Spleen (tissue), 11 donors: Measurements from ENCODE around the gene ADRA2B. TPM values are rescaled to one million over a fixed set of nuclear protein-coding genes. Genes with fewer than 3 reads are reported as not detected.
A peak's percentile ranks its signal among the peaks of the same experiment; 100 is the strongest.

ENCODE experiments used
- DNase-seq: peaks from one replicate; pipeline ENCODE4 v3.0.0-alpha.2; 2020
- H3K27ac ChIP-seq, 8 donors: fragments of 200-600 bp; sonication (generic) in 7 of 8; 1 replicate in 4 of 8; 2 replicates in 4 of 8; pipeline versions ENCODE4 v1.5.0 to v1.8.0; 2016 to 2021; ENCODE audit warnings: inconsistent platforms in 4 of 8, mild to moderate bottlenecking in 4 of 8, moderate library complexity in 1 of 8
- H3K27me3 ChIP-seq, 7 donors: fragments of 200-600 bp; sonication (generic) in 6 of 7; replicated peaks in 1 of 7; 1 replicate in 4 of 7; 2 replicates in 3 of 7; pipeline versions ENCODE4 v1.5.0 to v1.8.0; 2016 to 2021; ENCODE audit warnings: inconsistent platforms in 3 of 7, mild to moderate bottlenecking in 1 of 7
- H3K36me3 ChIP-seq, 6 donors: fragments of 200-600 bp; sonication (generic) in 5 of 6; 1 replicate in 4 of 6; 2 replicates in 2 of 6; pipeline versions ENCODE4 v1.5.0 to v1.8.0; 2016 to 2021; ENCODE audit warnings: inconsistent platforms in 2 of 6
- H3K4me1 ChIP-seq, 6 donors: fragments of 200-600 bp; sonication (generic) in 5 of 6; 1 replicate in 3 of 6; 2 replicates in 3 of 6; pipeline versions ENCODE4 v1.5.0 to v1.8.0; 2016 to 2021; ENCODE audit warnings: inconsistent platforms in 3 of 6
- H3K4me3 ChIP-seq, 8 donors: fragments of 200-600 bp; sonication (generic) in 7 of 8; 1 replicate in 4 of 8; 2 replicates in 4 of 8; pipeline versions ENCODE4 v1.5.0 to v1.8.0; 2016 to 2021; ENCODE audit warnings: inconsistent platforms in 4 of 8, mild to moderate bottlenecking in 4 of 8, moderate library complexity in 2 of 8
- H3K9me3 ChIP-seq, 8 donors: fragments of 200-600 bp; sonication (generic) in 7 of 8; 1 replicate in 4 of 8; 2 replicates in 4 of 8; pipeline versions ENCODE4 v1.5.0 to v1.8.0; 2016 to 2021; ENCODE audit warnings: inconsistent platforms in 4 of 8
- CTCF ChIP-seq, 11 experiments: fragments of 200-600 bp in 7 of 11; fragments of 450-650 bp in 4 of 11; sonication (generic) in 4 of 11; IDR thresholded peaks in 8 of 11; conservative IDR thresholded peaks in 3 of 11; 1 replicate in 7 of 11; 2 replicates in 4 of 11; pipeline versions ENCODE4 v1.4.0 to v1.8.0; 2016 to 2021; ENCODE audit warnings: antibody characterized with exemption in 11 of 11, inconsistent platforms in 4 of 11, mild to moderate bottlenecking in 1 of 11
- POLR2A ChIP-seq, 3 donors: fragments of 450-650 bp; IDR thresholded peaks; one replicate each; pipeline ENCODE4 v1.5.1; 2017; ENCODE audit warnings: antibody characterized with exemption in 3 of 3, mild to moderate bottlenecking in 1 of 3
- POLR2AphosphoS5 ChIP-seq, 3 donors: sonication (generic); formaldehyde crosslinking; IDR thresholded peaks; one replicate each; pipeline ENCODE4 v1.5.1; 2017; ENCODE audit warnings: antibody characterized with exemption in 3 of 3
- WGBS, 5 donors: extraction: QIAGEN DNeasy Blood & Tissue Kit in 3 of 5; methylation state at CpG; one replicate each; pipeline versions ENCODE4 v1.1.5 to v1.1.7; 2013 to 2018; 5-methylcytosine and 5-hydroxymethylcytosine counted together
- intact Hi-C: fragments of 100-400 bp; cut with DNase I; formaldehyde crosslinking; loops from one replicate; pipeline ENCODE4 v1.15.0; 2023; ENCODE audit warnings: low total_unique reads
- polyA plus RNA-seq, 3 donors: library from polyadenylated mRNA; stranded (reverse); fragments of 200-250 nt; gene quantifications; one replicate each; pipeline ENCODE4 v1.2.1, GENCODE V29; 2013
- total RNA-seq, 7 donors: library from RNA; depleted of rRNA in 3 of 7; stranded (reverse); fragments of >200 nt in 3 of 7; fragmentation: NEBNext Ultra II Directional in 4 of 7; extraction: Animal tissue kit (Norgen Biotek cat#: 25700) in 4 of 7; gene quantifications; one replicate each; pipeline versions ENCODE4 v1.1.0 to v1.2.1, GENCODE V29; 2016 to 2021
- donor health status: healthy with polysubstance abuse.
- donor health status: DM: no; HTN: no; CAD: no; lungs with moderate emphysema.
- donor health status: DM: no; HTN: no; CAD: no.
- donor health status: Bipolar disorder and iron deficiency.
- donor health status: healthy.
- donor health status: DM: no; HTN: no; CAD: no.
- donor health status: DM: yes; HTN: yes; CAD: no.

ADRA2B gene
- total and polyA plus RNA-seq, 10 donors: 1.8 to 14.2 (median 5.2) TPM

- 88 to 93% (median 90%) methylated on average over 4 to 8 of the region's 8 CpGs for WGBS, 5 donors
- no peak overlapping the region for H3K4me3 ChIP-seq
- DNase-seq: no peak
- peaks cover 0 to 9% (median 0%) of the 10 kb centered on the region in 6 donors for H3K36me3 ChIP-seq
- no peak overlapping the region for H3K27ac ChIP-seq
- H3K4me1 ChIP-seq: peaks cover 0 to 27% (median 4%) of the 10 kb centered on the region in 6 donors
- H3K27me3 ChIP-seq: no peaks in the 10 kb centered on the region
- no peak for TF ChIP-seq POLR2AphosphoS5 (IDR thresholded peaks at IDR 0.05)
- TF ChIP-seq CTCF (IDR thresholded peaks at IDR 0.05 in 8 of 11, conservative IDR thresholded peaks at IDR 0.05 in 3 of 11): no peak
- TF ChIP-seq POLR2A (IDR thresholded peaks at IDR 0.05): no peak
- intact Hi-C loops: no loop called here
- H3K9me3 ChIP-seq: no peaks in the 10 kb centered on the region
Observed at GRCh38 chr2:96136129-96136720, 19.9 kb upstream of the ADRA2B start.

- H3K36me3 ChIP-seq: peaks cover 0 to 5% (median 0%) of the 10 kb centered on the region in 6 donors
- DNase-seq: no peak
- H3K4me3 ChIP-seq: no peak overlapping the region
- no peaks in the 10 kb centered on the region for H3K27me3 ChIP-seq
- no peak overlapping the region for H3K27ac ChIP-seq
- no peaks in the 10 kb centered on the region for H3K9me3 ChIP-seq
- H3K4me1 ChIP-seq: peaks cover 0 to 21% (median 4%) of the 10 kb centered on the region in 6 donors
- intact Hi-C loops: no loop called here
- WGBS, 5 donors: 77 to 95% (median 87%) methylated on average over 5 of the region's 5 CpGs
- TF ChIP-seq POLR2AphosphoS5 (IDR thresholded peaks at IDR 0.05): no peak
- TF ChIP-seq CTCF (IDR thresholded peaks at IDR 0.05 in 8 of 11, conservative IDR thresholded peaks at IDR 0.05 in 3 of 11): no peak
- TF ChIP-seq POLR2A (IDR thresholded peaks at IDR 0.05): no peak
Observed at GRCh38 chr2:96135621-96136020, 19.2 kb upstream of the ADRA2B start.

GRCh38 chr2:96135171-96135570 is 18.8 kb upstream of the ADRA2B start:
- no peak for TF ChIP-seq POLR2AphosphoS5 (IDR thresholded peaks at IDR 0.05)
- no peak for TF ChIP-seq POLR2A (IDR thresholded peaks at IDR 0.05)
- WGBS, 5 donors: 81 to 88% (median 85%) methylated on average over 9 of the region's 9 CpGs
- peaks cover 0 to 5% (median 0%) of the 10 kb centered on the region in 6 donors for H3K36me3 ChIP-seq
- no peaks in the 10 kb centered on the region for H3K27me3 ChIP-seq
- intact Hi-C loops: no loop called here
- H3K4me1 ChIP-seq: peaks cover 0 to 20% (median 4%) of the 10 kb centered on the region in 6 donors
- no peak for DNase-seq
- no peak overlapping the region for H3K27ac ChIP-seq
- H3K4me3 ChIP-seq: no peak overlapping the region
- H3K9me3 ChIP-seq: no peaks in the 10 kb centered on the region

GRCh38 chr2:96134421-96134820 is 18.1 kb upstream of the ADRA2B start:
- H3K36me3 ChIP-seq: peaks cover 0 to 5% (median 0%) of the 10 kb centered on the region in 6 donors
- no peak overlapping the region for H3K4me3 ChIP-seq
- no peaks in the 10 kb centered on the region for H3K27me3 ChIP-seq
- H3K9me3 ChIP-seq: no peaks in the 10 kb centered on the region
- DNase-seq: no peak
- WGBS, 5 donors: 86 to 94% (median 92%) methylated on average over 3 to 11 of the region's 11 CpGs
- TF ChIP-seq POLR2A (IDR thresholded peaks at IDR 0.05) (no peak), POLR2AphosphoS5 (IDR thresholded peaks at IDR 0.05) (peak in 1 of 3 donors; percentile 27)
- intact Hi-C loops: no loop called here
- H3K27ac ChIP-seq: no peak overlapping the region
- peaks cover 0 to 18% (median 4%) of the 10 kb centered on the region in 6 donors for H3K4me1 ChIP-seq

GRCh38 chr2:96131813-96132745 is 15.7 kb upstream of the ADRA2B start:
- H3K36me3 ChIP-seq: peaks cover 0 to 5% (median 0%) of the 10 kb centered on the region in 6 donors
- H3K4me3 ChIP-seq: no peak overlapping the region
- H3K27ac ChIP-seq: peak overlapping the region in 2 of 8 donors; percentile 9 to 46
- TF ChIP-seq POLR2AphosphoS5 (IDR thresholded peaks at IDR 0.05) (no peak), POLR2A (IDR thresholded peaks at IDR 0.05) (no peak), CTCF (IDR thresholded peaks at IDR 0.05 in 8 of 11, conservative IDR thresholded peaks at IDR 0.05 in 3 of 11) (no peak)
- H3K27me3 ChIP-seq: no peaks in the 10 kb centered on the region
- DNase-seq: no peak
- no peaks in the 10 kb centered on the region for H3K4me1 ChIP-seq
- intact Hi-C loops: no loop called here
- WGBS, 5 donors: 88 to 97% (median 91%) methylated on average over 14 to 26 of the region's 26 CpGs
- no peaks in the 10 kb centered on the region for H3K9me3 ChIP-seq
